ENCODE measurements around the gene PSMB11.

Gene PSMB11

GRCh38 chr14:23047751-23048693, 6.0 kb downstream of the PSMB11 start:
- Histone ChIP-seq H3K27ac (ENCODE audit: low read length) (no peak overlapping the region), H3K4me1 (ENCODE audit: insufficient read depth, low read length) (no peaks in the 10 kb centered on the region), H3K27me3 (ENCODE audit: insufficient read depth, low read length) (no peaks in the 10 kb centered on the region), H3K4me3 (ENCODE audit: low read length) (no peak overlapping the region), H3K9ac (ENCODE audit: low read depth, low read length) (no peak overlapping the region), H3K36me3 (ENCODE audit: insufficient read depth, low read depth, low read length) (peaks cover 18% of the 10 kb centered on the region), H3K9me3 (ENCODE audit: insufficient read depth, low read depth, low read length) (no peaks in the 10 kb centered on the region)

GRCh38 chr14:23049011-23049410, 7.0 kb downstream of the PSMB11 start:
- H3K36me3 ChIP-seq (ENCODE audit: insufficient read depth, low read depth, low read length) = peaks cover 28% of the 10 kb centered on the region
- no peak overlapping the region for H3K4me3 ChIP-seq (ENCODE audit: low read length)

GRCh38 chr14:23051141-23052057, 9.4 kb downstream of the PSMB11 start:
- no peak overlapping the region for H3K9ac ChIP-seq (ENCODE audit: low read depth, low read length)
- H3K36me3 ChIP-seq (ENCODE audit: insufficient read depth, low read depth, low read length) = peaks cover 31% of the 10 kb centered on the region
- H3K9me3 ChIP-seq (ENCODE audit: insufficient read depth, low read depth, low read length) = no peaks in the 10 kb centered on the region
- no peak overlapping the region for H3K27ac ChIP-seq (ENCODE audit: low read length)
- H3K4me3 ChIP-seq (ENCODE audit: low read length) = no peak overlapping the region
- H3K4me1 ChIP-seq (ENCODE audit: insufficient read depth, low read length) = 0 out of 2 replicates have a peak, but pooled peaks cover 3% of the 10 kb centered on the region
- no peaks in the 10 kb centered on the region; the same call in 1 of the 2 replicates for H3K27me3 ChIP-seq (ENCODE audit: insufficient read depth, low read length)

More at GRCh38 chr14:23049011-23049410, 7.0 kb downstream of the PSMB11 start:
- H3K9ac ChIP-seq (ENCODE audit: low read depth, low read length) = no peak overlapping the region
- H3K27me3 ChIP-seq (ENCODE audit: insufficient read depth, low read length) = no peaks in the 10 kb centered on the region
- no peaks in the 10 kb centered on the region for H3K4me1 ChIP-seq (ENCODE audit: insufficient read depth, low read length)
- H3K9me3 ChIP-seq (ENCODE audit: insufficient read depth, low read depth, low read length) = no peaks in the 10 kb centered on the region
- no peak overlapping the region for H3K27ac ChIP-seq (ENCODE audit: low read length)

GRCh38 chr14:23052182-23052623, 10.2 kb downstream of the PSMB11 start:
- Histone ChIP-seq H3K9ac (ENCODE audit: low read depth, low read length) (no peak overlapping the region), H3K4me3 (ENCODE audit: low read length) (no peak overlapping the region), H3K27me3 (ENCODE audit: insufficient read depth, low read length) (peaks cover 6% of the 10 kb centered on the region; the same call in 1 of the 2 replicates), H3K4me1 (ENCODE audit: insufficient read depth, low read length) (0 out of 2 replicates have a peak, but pooled peaks cover 3% of the 10 kb centered on the region), H3K9me3 (ENCODE audit: insufficient read depth, low read depth, low read length) (no peaks in the 10 kb centered on the region), H3K27ac (ENCODE audit: low read length) (no peak overlapping the region), H3K36me3 (ENCODE audit: insufficient read depth, low read depth, low read length) (peaks cover 31% of the 10 kb centered on the region)

- H3K36me3 ChIP-seq (ENCODE audit: insufficient read depth, low read depth, low read length) = peaks cover 31% of the 10 kb centered on the region
- peaks cover 6% of the 10 kb centered on the region; the same call in 1 of the 2 replicates for H3K27me3 ChIP-seq (ENCODE audit: insufficient read depth, low read length)
- H3K9ac ChIP-seq (ENCODE audit: low read depth, low read length) = no peak overlapping the region
- 0 out of 2 replicates have a peak, but pooled peaks cover 3% of the 10 kb centered on the region for H3K4me1 ChIP-seq (ENCODE audit: insufficient read depth, low read length)
- H3K4me3 ChIP-seq (ENCODE audit: low read length) = no peak overlapping the region
- no peak overlapping the region for H3K27ac ChIP-seq (ENCODE audit: low read length)
- no peaks in the 10 kb centered on the region for H3K9me3 ChIP-seq (ENCODE audit: insufficient read depth, low read depth, low read length)
Observed at GRCh38 chr14:23052671-23053070, 10.7 kb downstream of the PSMB11 start.

GRCh38 chr14:23053426-23053825, 11.4 kb downstream of the PSMB11 start:
- Histone ChIP-seq H3K36me3 (ENCODE audit: insufficient read depth, low read depth, low read length) (peaks cover 31% of the 10 kb centered on the region), H3K27ac (ENCODE audit: low read length) (no peak overlapping the region), H3K4me1 (ENCODE audit: insufficient read depth, low read length) (0 out of 2 replicates have a peak, but pooled peaks cover 3% of the 10 kb centered on the region), H3K4me3 (ENCODE audit: low read length) (no peak overlapping the region), H3K9me3 (ENCODE audit: insufficient read depth, low read depth, low read length) (no peaks in the 10 kb centered on the region), H3K27me3 (ENCODE audit: insufficient read depth, low read length) (peaks cover 6% of the 10 kb centered on the region; the same call in 1 of the 2 replicates), H3K9ac (ENCODE audit: low read depth, low read length) (no peak overlapping the region)

- H3K9ac ChIP-seq (ENCODE audit: low read depth, low read length) = no peak overlapping the region
Observed at GRCh38 chr14:23054000-23054811, 12.2 kb downstream of the PSMB11 start.

GRCh38 chr14:23055147-23055550, 13.1 kb downstream of the PSMB11 start:
- Histone ChIP-seq H3K27ac (ENCODE audit: low read length) (no peak overlapping the region), H3K9me3 (ENCODE audit: insufficient read depth, low read depth, low read length) (no peaks in the 10 kb centered on the region), H3K4me1 (ENCODE audit: insufficient read depth, low read length) (0 out of 2 replicates have a peak, but pooled peaks cover 3% of the 10 kb centered on the region), H3K27me3 (ENCODE audit: insufficient read depth, low read length) (peaks cover 6% of the 10 kb centered on the region; the same call in 1 of the 2 replicates), H3K4me3 (ENCODE audit: low read length) (no peak overlapping the region), H3K9ac (ENCODE audit: low read depth, low read length) (no peak overlapping the region), H3K36me3 (ENCODE audit: insufficient read depth, low read depth, low read length) (peaks cover 38% of the 10 kb centered on the region)

More at GRCh38 chr14:23054000-23054811, 12.2 kb downstream of the PSMB11 start:
- Histone ChIP-seq H3K9me3 (ENCODE audit: insufficient read depth, low read depth, low read length) (no peaks in the 10 kb centered on the region), H3K27ac (ENCODE audit: low read length) (no peak overlapping the region), H3K36me3 (ENCODE audit: insufficient read depth, low read depth, low read length) (peaks cover 37% of the 10 kb centered on the region), H3K27me3 (ENCODE audit: insufficient read depth, low read length) (peaks cover 6% of the 10 kb centered on the region; the same call in 1 of the 2 replicates), H3K4me3 (ENCODE audit: low read length) (no peak overlapping the region), H3K4me1 (ENCODE audit: insufficient read depth, low read length) (0 out of 2 replicates have a peak, but pooled peaks cover 3% of the 10 kb centered on the region)

- 0 out of 2 replicates have a peak, but pooled peaks cover 3% of the 10 kb centered on the region for H3K4me1 ChIP-seq (ENCODE audit: insufficient read depth, low read length)
- H3K9me3 ChIP-seq (ENCODE audit: insufficient read depth, low read depth, low read length) = no peaks in the 10 kb centered on the region
- H3K36me3 ChIP-seq (ENCODE audit: insufficient read depth, low read depth, low read length) = peaks cover 38% of the 10 kb centered on the region
- no peak overlapping the region for H3K9ac ChIP-seq (ENCODE audit: low read depth, low read length)
- no peak overlapping the region for H3K4me3 ChIP-seq (ENCODE audit: low read length)
- peaks cover 6% of the 10 kb centered on the region; the same call in 1 of the 2 replicates for H3K27me3 ChIP-seq (ENCODE audit: insufficient read depth, low read length)
- H3K27ac ChIP-seq (ENCODE audit: low read length) = no peak overlapping the region
Observed at GRCh38 chr14:23055621-23056144, 13.7 kb downstream of the PSMB11 start.

- Histone ChIP-seq H3K4me3 (ENCODE audit: low read length) (peak overlapping the region; percentile 85), H3K9ac (ENCODE audit: low read depth, low read length) (peak overlapping the region; percentile 68), H3K27me3 (ENCODE audit: insufficient read depth, low read length) (peaks cover 6% of the 10 kb centered on the region; the same call in 1 of the 2 replicates), H3K27ac (ENCODE audit: low read length) (no peak overlapping the region), H3K4me1 (ENCODE audit: insufficient read depth, low read length) (0 out of 2 replicates have a peak, but pooled peaks cover 3% of the 10 kb centered on the region), H3K36me3 (ENCODE audit: insufficient read depth, low read depth, low read length) (peaks cover 44% of the 10 kb centered on the region), H3K9me3 (ENCODE audit: insufficient read depth, low read depth, low read length) (no peaks in the 10 kb centered on the region)
Observed at GRCh38 chr14:23056145-23056955, 14.3 kb downstream of the PSMB11 start.

All from iPS-20b (cell line).